ENCODE measurements around the gene FLNB.

FLNB gene

GRCh38 chr3:58106061-58106460 lies 97.8 kb downstream of the FLNB start:
- no peak for DNase-seq (ENCODE audit: low spot score)

- DNase-seq (ENCODE audit: low spot score), result no peak
Measured at GRCh38 chr3:58106640-58107039, 98.4 kb downstream of the FLNB start.

- DNase-seq (ENCODE audit: low spot score), result no peak
Measured at GRCh38 chr3:58107597-58107996, 99.4 kb downstream of the FLNB start.

GRCh38 chr3:58109752-58110151 lies 101.5 kb downstream of the FLNB start:
- no peak for DNase-seq (ENCODE audit: low spot score)

GRCh38 chr3:58111513-58112184 lies 103.4 kb downstream of the FLNB start:
- no peak for DNase-seq (ENCODE audit: low spot score)

GRCh38 chr3:58112185-58112535 lies 103.9 kb downstream of the FLNB start:
- DNase-seq (ENCODE audit: low spot score), result no peak

- DNase-seq (ENCODE audit: low spot score), result no peak
Measured at GRCh38 chr3:58115175-58115574, 107.0 kb downstream of the FLNB start.

GRCh38 chr3:58116161-58116955 lies 108.1 kb downstream of the FLNB start:
- no peak for DNase-seq (ENCODE audit: low spot score)

- no peak for DNase-seq (ENCODE audit: low spot score)
Measured at GRCh38 chr3:58116985-58117384, 108.8 kb downstream of the FLNB start.

GRCh38 chr3:58117561-58118181 lies 109.4 kb downstream of the FLNB start:
- DNase-seq (ENCODE audit: low spot score), result no peak

GRCh38 chr3:58119186-58119585 lies 111.0 kb downstream of the FLNB start:
- DNase-seq (ENCODE audit: low spot score), result no peak

- no peak for DNase-seq (ENCODE audit: low spot score)
Measured at GRCh38 chr3:58120075-58120812, 112.0 kb downstream of the FLNB start.

GRCh38 chr3:58121183-58121582 lies 113.0 kb downstream of the FLNB start:
- no peak for DNase-seq (ENCODE audit: low spot score)

GRCh38 chr3:58122936-58123700 lies 114.9 kb downstream of the FLNB start:
- no peak for DNase-seq (ENCODE audit: low spot score)

- DNase-seq (ENCODE audit: low spot score), result no peak
Measured at GRCh38 chr3:58124387-58124786, 116.2 kb downstream of the FLNB start.

GRCh38 chr3:58129041-58129770 lies 121.0 kb downstream of the FLNB start:
- DNase-seq (ENCODE audit: low spot score), result no peak

GRCh38 chr3:58130591-58130990 lies 122.4 kb downstream of the FLNB start:
- no peak for DNase-seq (ENCODE audit: low spot score)

- DNase-seq (ENCODE audit: low spot score), result no peak
Measured at GRCh38 chr3:58131101-58131825, 123.0 kb downstream of the FLNB start.

- no peak for DNase-seq (ENCODE audit: low spot score)
Measured at GRCh38 chr3:58132850-58133249, 124.6 kb downstream of the FLNB start.

- no peak for DNase-seq (ENCODE audit: low spot score)
Measured at GRCh38 chr3:58134468-58134867, 126.2 kb downstream of the FLNB start.

Data from hematopoietic multipotent progenitor cell treated with erythropoietin and hydrocortisone succinate and interleukin-3 and kit ligand, for 17 days (in vitro differentiated cells).